ENCODE results near the gene MAPK8IP3.
"Not testable (repeated sequence)": the region's sequence is repeated elsewhere in the genome, so short reads cannot be mapped to it uniquely, and the experiment has no call there.

Gene MAPK8IP3

GRCh38 chr16:1709356-1709755 is 3.4 kb downstream of the MAPK8IP3 start:
- no peak for DNase-seq (ENCODE audit: low read depth in 2 of 2)

GRCh38 chr16:1710811-1711507 is 5.0 kb downstream of the MAPK8IP3 start:
- no peak for DNase-seq (ENCODE audit: low read depth in 2 of 2)

- DNase-seq (ENCODE audit: low read depth in 2 of 2): no peak
Observed at GRCh38 chr16:1712791-1713261, 6.8 kb downstream of the MAPK8IP3 start.

- DNase-seq (ENCODE audit: low read depth in 2 of 2): no peak
Observed at GRCh38 chr16:1713331-1713730, 7.3 kb downstream of the MAPK8IP3 start.

GRCh38 chr16:1713933-1714332 is 7.9 kb downstream of the MAPK8IP3 start:
- no peak for DNase-seq (ENCODE audit: low read depth in 2 of 2)

GRCh38 chr16:1715220-1715619 is 9.2 kb downstream of the MAPK8IP3 start:
- DNase-seq (ENCODE audit: low read depth in 2 of 2): no peak

GRCh38 chr16:1718236-1718635 is 12.2 kb downstream of the MAPK8IP3 start:
- not testable (repeated sequence) for DNase-seq (ENCODE audit: low read depth in 2 of 2)

- not testable (repeated sequence) for DNase-seq (ENCODE audit: low read depth in 2 of 2)
Observed at GRCh38 chr16:1719559-1720229, 13.7 kb downstream of the MAPK8IP3 start.

- DNase-seq (ENCODE audit: low read depth in 2 of 2): no peak
Observed at GRCh38 chr16:1721372-1721771, 15.4 kb downstream of the MAPK8IP3 start.

GRCh38 chr16:1723450-1724147 is 17.6 kb downstream of the MAPK8IP3 start:
- DNase-seq (ENCODE audit: low read depth in 2 of 2): peak in 1 of 2 donors; percentile 28

- DNase-seq (ENCODE audit: low read depth in 2 of 2): no peak
Observed at GRCh38 chr16:1724491-1724890, 18.5 kb downstream of the MAPK8IP3 start.

GRCh38 chr16:1726661-1727502 is 20.9 kb downstream of the MAPK8IP3 start:
- DNase-seq (ENCODE audit: low read depth in 2 of 2): no peak

GRCh38 chr16:1727651-1728624 is 21.9 kb downstream of the MAPK8IP3 start:
- no peak for DNase-seq (ENCODE audit: low read depth in 2 of 2)

GRCh38 chr16:1729026-1729425 is 23.0 kb downstream of the MAPK8IP3 start:
- no peak for DNase-seq (ENCODE audit: low read depth in 2 of 2)

- DNase-seq (ENCODE audit: low read depth in 2 of 2): no peak
Observed at GRCh38 chr16:1729445-1729844, 23.4 kb downstream of the MAPK8IP3 start.

GRCh38 chr16:1731073-1731472 is 25.1 kb downstream of the MAPK8IP3 start:
- no peak for DNase-seq (ENCODE audit: low read depth in 2 of 2)

- no peak for DNase-seq (ENCODE audit: low read depth in 2 of 2)
Observed at GRCh38 chr16:1731603-1732002, 25.6 kb downstream of the MAPK8IP3 start.

- DNase-seq (ENCODE audit: low read depth in 2 of 2): no peak
Observed at GRCh38 chr16:1732071-1732470, 26.1 kb downstream of the MAPK8IP3 start.

GRCh38 chr16:1732551-1732987 is 26.6 kb downstream of the MAPK8IP3 start:
- DNase-seq (ENCODE audit: low read depth in 2 of 2): not testable (repeated sequence)

- no peak for DNase-seq (ENCODE audit: low read depth in 2 of 2)
Observed at GRCh38 chr16:1734123-1734522, 28.1 kb downstream of the MAPK8IP3 start.

Data from stimulated activated CD8-positive, alpha-beta memory T cell treated with anti-CD3 and anti-CD28 coated beads, Interleukin-7, amount 100 ng/mL, for 1 hour (primary cell).